ENCODE results near the gene GINS1.

Gene GINS1

DNA sequence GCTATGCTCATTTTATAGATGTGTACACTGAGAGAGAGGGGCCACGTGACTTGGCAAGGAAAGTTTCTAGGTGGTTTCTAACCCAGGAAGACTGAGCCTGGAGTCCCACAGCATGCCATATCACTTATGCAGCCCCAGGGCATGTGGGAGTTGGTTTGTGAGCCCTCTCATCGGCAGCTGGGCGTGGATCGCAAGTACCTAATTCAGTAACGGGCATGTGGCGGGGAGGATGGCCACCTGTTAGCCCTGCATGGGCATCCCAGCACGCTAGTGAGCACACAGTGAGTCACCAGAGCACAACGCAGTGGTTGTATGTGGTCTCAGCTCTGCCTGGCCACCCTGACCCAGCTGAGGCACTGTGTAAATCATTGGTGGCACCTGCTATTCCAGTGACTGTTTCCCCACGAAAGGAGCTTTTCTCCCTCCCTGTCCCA is 89.5 kb downstream of the GINS1 start:
- DNase-seq (ENCODE audit: extremely low read depth, insufficient read length): no peak
- no peaks in the 10 kb centered on the region; the same call in 1 of the 2 replicates for H3K27me3 ChIP-seq (replicated peaks; ENCODE audit: control insufficient read depth, insufficient read depth, low read length)
- TF ChIP-seq, protein P1, sequence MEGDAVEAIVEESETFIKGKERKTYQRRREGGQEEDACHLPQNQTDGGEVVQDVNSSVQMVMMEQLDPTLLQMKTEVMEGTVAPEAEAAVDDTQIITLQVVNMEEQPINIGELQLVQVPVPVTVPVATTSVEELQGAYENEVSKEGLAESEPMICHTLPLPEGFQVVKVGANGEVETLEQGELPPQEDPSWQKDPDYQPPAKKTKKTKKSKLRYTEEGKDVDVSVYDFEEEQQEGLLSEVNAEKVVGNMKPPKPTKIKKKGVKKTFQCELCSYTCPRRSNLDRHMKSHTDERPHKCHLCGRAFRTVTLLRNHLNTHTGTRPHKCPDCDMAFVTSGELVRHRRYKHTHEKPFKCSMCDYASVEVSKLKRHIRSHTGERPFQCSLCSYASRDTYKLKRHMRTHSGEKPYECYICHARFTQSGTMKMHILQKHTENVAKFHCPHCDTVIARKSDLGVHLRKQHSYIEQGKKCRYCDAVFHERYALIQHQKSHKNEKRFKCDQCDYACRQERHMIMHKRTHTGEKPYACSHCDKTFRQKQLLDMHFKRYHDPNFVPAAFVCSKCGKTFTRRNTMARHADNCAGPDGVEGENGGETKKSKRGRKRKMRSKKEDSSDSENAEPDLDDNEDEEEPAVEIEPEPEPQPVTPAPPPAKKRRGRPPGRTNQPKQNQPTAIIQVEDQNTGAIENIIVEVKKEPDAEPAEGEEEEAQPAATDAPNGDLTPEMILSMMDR (IDR thresholded peaks at IDR 0.05; ENCODE audit: insufficient read depth, low read length, poor library complexity, severe bottlenecking): no peak
- H3K4me3 ChIP-seq (replicated peaks; ENCODE audit: low read depth, low read length): no peak overlapping the region
- no peaks in the 10 kb centered on the region for H3K36me3 ChIP-seq (ENCODE audit: control insufficient read depth, insufficient read depth, low read length)

DNA sequence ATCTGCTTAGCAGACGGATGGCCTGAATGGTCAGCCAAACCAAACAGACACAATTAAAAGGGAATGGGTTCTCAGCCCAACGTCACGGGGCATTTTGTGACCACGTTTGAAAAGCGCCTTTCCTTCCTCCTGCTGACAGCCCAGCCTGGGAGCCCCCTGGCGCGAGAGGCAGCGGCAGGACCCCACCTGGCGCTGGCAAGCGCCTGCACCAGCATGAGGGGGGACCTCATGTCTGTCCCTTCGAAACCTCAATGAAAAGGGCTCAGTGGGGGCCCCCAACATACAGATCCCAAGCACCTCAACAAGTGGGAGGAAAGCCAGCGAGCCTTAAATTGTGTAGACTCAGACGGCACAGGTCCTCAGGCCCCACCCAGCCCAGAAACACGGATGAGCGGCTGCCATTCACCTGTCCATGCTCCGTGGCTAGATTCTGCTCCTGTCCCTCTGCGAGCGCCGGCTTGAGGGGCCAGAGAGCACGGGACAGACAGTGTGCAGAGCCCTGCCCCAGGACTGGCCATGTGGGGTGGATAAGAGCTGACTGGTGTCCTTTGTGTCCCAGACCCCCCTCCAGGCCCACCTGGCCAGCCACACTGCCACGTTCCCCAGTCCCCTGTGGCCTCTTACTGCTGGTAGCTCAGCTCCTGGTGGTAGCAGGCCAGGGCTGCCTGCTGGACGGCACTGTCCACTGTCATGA is 90.3 kb downstream of the GINS1 start:
- DNase-seq (ENCODE audit: extremely low read depth, insufficient read length): no peak
- no peak overlapping the region for H3K4me3 ChIP-seq (replicated peaks; ENCODE audit: low read depth, low read length)
- H3K27me3 ChIP-seq (replicated peaks; ENCODE audit: control insufficient read depth, insufficient read depth, low read length): no peaks in the 10 kb centered on the region; the same call in 1 of the 2 replicates
- H3K36me3 ChIP-seq (ENCODE audit: control insufficient read depth, insufficient read depth, low read length): no peaks in the 10 kb centered on the region
- TF ChIP-seq, protein P1 (IDR thresholded peaks at IDR 0.05; ENCODE audit: insufficient read depth, low read length, poor library complexity, severe bottlenecking): no peak

Data from GM06990 (cell line).